NB4 (cell line): ENCODE results near the gene OPRD1.

Experiments
- CTCF ChIP-seq: IDR thresholded peaks from one replicate; pipeline ENCODE4 v1.5.1; 2012; ENCODE audit warnings: low read depth, low read length
- MAX ChIP-seq: IDR thresholded peaks from 2 replicates; pipeline ENCODE4 v1.6.1; 2011; ENCODE audit warnings: low read depth, low read length
- MYC ChIP-seq: IDR thresholded peaks from 2 replicates; pipeline ENCODE4 v1.6.1; 2011; ENCODE audit warnings: low read depth, low read length
- POLR2A ChIP-seq: IDR thresholded peaks from 2 replicates; pipeline ENCODE4 v1.6.1; 2011; ENCODE audit warnings: mild to moderate bottlenecking; ENCODE audit not compliant: insufficient read length; ENCODE audit errors: extremely low read depth

GRCh38 chr1:28789816-28790215 is 22.2 kb upstream of the OPRD1 start:
- no peak for TF ChIP-seq POLR2A
- TF ChIP-seq MAX: no peak
- TF ChIP-seq CTCF: no peak
- TF ChIP-seq MYC: no peak
